Liver (tissue), 9 donors: ENCODE measurements around the gene SLK. TPM values are rescaled to one million over a fixed set of nuclear protein-coding genes. Genes with fewer than 3 reads are reported as not detected.

Source experiments
- DNase-seq: peaks from one replicate; pipeline ENCODE4 v3.0.0-alpha.2; 2017; ENCODE audit warnings: low spot score
- H3K27ac ChIP-seq, 2 donors: one replicate each; pipeline ENCODE4 v1.7.0; 2013; ENCODE audit warnings: inconsistent platforms in 2 of 2, low read length in 2 of 2, control low read depth in 1 of 2, low read depth in 1 of 2, mild to moderate bottlenecking in 1 of 2
- H3K27me3 ChIP-seq, 4 donors: one replicate each; pipeline versions ENCODE4 v1.6.1 to v1.7.0; 2013; ENCODE audit warnings: low read length in 3 of 4, inconsistent platforms in 1 of 4, mild to moderate bottlenecking in 1 of 4, moderate library complexity in 1 of 4; ENCODE audit not compliant: control insufficient read depth in 4 of 4, insufficient read depth in 4 of 4
- H3K36me3 ChIP-seq, 4 donors: one replicate each; pipeline versions ENCODE4 v1.6.1 to v1.7.0; 2013; ENCODE audit warnings: low read length in 3 of 4, mild to moderate bottlenecking in 3 of 4, low read depth in 1 of 4, moderate library complexity in 1 of 4; ENCODE audit not compliant: control insufficient read depth in 4 of 4, insufficient read depth in 3 of 4
- H3K4me1 ChIP-seq, 4 donors: one replicate each; pipeline versions ENCODE4 v1.6.1 to v1.7.0; 2013; ENCODE audit warnings: low read length in 3 of 4, mild to moderate bottlenecking in 3 of 4, moderate library complexity in 1 of 4; ENCODE audit not compliant: control insufficient read depth in 4 of 4, insufficient read depth in 4 of 4
- H3K4me3 ChIP-seq, 3 donors: one replicate each; pipeline versions ENCODE4 v1.6.1 to v1.7.0; 2013; ENCODE audit warnings: low read length in 3 of 3, control low read depth in 1 of 3, low read depth in 1 of 3, mild to moderate bottlenecking in 1 of 3
- H3K9ac ChIP-seq, 2 donors: one replicate each; pipeline ENCODE4 v1.7.0; 2013; ENCODE audit warnings: low read length in 2 of 2, mild to moderate bottlenecking in 2 of 2, moderate library complexity in 2 of 2, control low read depth in 1 of 2, low read depth in 1 of 2
- H3K9me3 ChIP-seq, 4 donors: one replicate each; pipeline versions ENCODE4 v1.6.1 to v1.7.0; 2013; ENCODE audit warnings: low read length in 3 of 4; ENCODE audit not compliant: control insufficient read depth in 4 of 4
- CTCF ChIP-seq: fragments of 150-350 bp; IDR thresholded peaks from 2 replicates; pipeline ENCODE4 v1.5.1; 2017; ENCODE audit warnings: improper control_type of control experiment, low read depth, low read length; ENCODE audit not compliant: missing input control
- EGR1 ChIP-seq, 2 donors: IDR thresholded peaks; 2 replicates each; pipeline ENCODE4 v1.6.1; 2016 to 2018; ENCODE audit warnings: antibody characterized with exemption in 2 of 2, low read depth in 2 of 2
- FOXA1 ChIP-seq: IDR thresholded peaks from 2 replicates; pipeline ENCODE4 v1.6.1; 2016; ENCODE audit warnings: antibody characterized with exemption
- FOXA2 ChIP-seq: IDR thresholded peaks from 2 replicates; pipeline ENCODE4 v1.6.1; 2016; ENCODE audit warnings: antibody characterized with exemption
- GABPA ChIP-seq, 2 donors: IDR thresholded peaks in 1 of 2; conservative IDR thresholded peaks in 1 of 2; 2 replicates each; pipeline ENCODE4 v1.6.1; 2016; ENCODE audit warnings: antibody characterized with exemption in 2 of 2, mild to moderate bottlenecking in 1 of 2, moderate library complexity in 1 of 2
- HNF4A ChIP-seq, 2 donors: conservative IDR thresholded peaks; 2 replicates each; pipeline ENCODE4 v1.6.1; 2016; ENCODE audit warnings: antibody characterized with exemption in 2 of 2, mild to moderate bottlenecking in 2 of 2
- HNF4G ChIP-seq: IDR thresholded peaks from 2 replicates; pipeline ENCODE4 v1.6.1; 2016; ENCODE audit warnings: antibody characterized with exemption
- JUND ChIP-seq, 2 donors: IDR thresholded peaks; 2 replicates each; pipeline ENCODE4 v1.6.1; 2016; ENCODE audit warnings: antibody characterized with exemption in 2 of 2
- MAX ChIP-seq: IDR thresholded peaks from 2 replicates; pipeline ENCODE4 v1.6.1; 2016; ENCODE audit warnings: antibody characterized with exemption
- NR2F2 ChIP-seq: IDR thresholded peaks from 2 replicates; pipeline ENCODE4 v1.6.1; 2016; ENCODE audit warnings: antibody characterized with exemption
- RAD21 ChIP-seq, 2 donors: IDR thresholded peaks; 2 replicates each; pipeline ENCODE4 v1.6.1; 2016; ENCODE audit warnings: antibody characterized with exemption in 2 of 2, mild to moderate bottlenecking in 2 of 2
- REST ChIP-seq: IDR thresholded peaks from 2 replicates; pipeline ENCODE4 v1.6.1; 2016; ENCODE audit warnings: antibody characterized with exemption, mild to moderate bottlenecking
- RXRA ChIP-seq, 2 donors: IDR thresholded peaks; 2 replicates each; pipeline ENCODE4 v1.6.1; 2017 to 2018; ENCODE audit warnings: antibody characterized with exemption in 2 of 2, mild to moderate bottlenecking in 1 of 2
- SP1 ChIP-seq: IDR thresholded peaks from 2 replicates; pipeline ENCODE4 v1.6.1; 2018; ENCODE audit warnings: antibody characterized with exemption, mild to moderate bottlenecking
- TAF1 ChIP-seq: conservative IDR thresholded peaks from 2 replicates; pipeline ENCODE4 v1.6.1; 2016; ENCODE audit warnings: antibody characterized with exemption, mild to moderate bottlenecking
- YY1 ChIP-seq: IDR thresholded peaks from 2 replicates; pipeline ENCODE4 v1.6.1; 2016; ENCODE audit warnings: antibody characterized with exemption, mild to moderate bottlenecking
- ZBTB33 ChIP-seq: IDR thresholded peaks from 2 replicates; pipeline ENCODE4 v1.6.1; 2016; ENCODE audit warnings: antibody characterized with exemption
- WGBS: extraction: QIAGEN DNeasy Blood & Tissue Kit; methylation state at CpG from one replicate; pipeline ENCODE4 v1.1.7; 2013; 5-methylcytosine and 5-hydroxymethylcytosine counted together
- polyA plus RNA-seq, 2 donors: library from polyadenylated mRNA; stranded (reverse) in 1 of 2; unstranded in 1 of 2; fragments of 200-250 nt in 1 of 2; fragments of >200 nt in 1 of 2; fragmentation: Nextera tagmentation in 1 of 2; extraction: Ambion mirVana in 1 of 2; gene quantifications; one replicate each; pipeline versions ENCODE4 v1.2.1 to v1.2.3, GENCODE V29; 2013 to 2015
- total RNA-seq, 2 donors: library from RNA; depleted of rRNA; stranded (reverse); fragments of >200 nt; gene quantifications; one replicate each; pipeline ENCODE4 v1.2.3, GENCODE V29; 2014
- donor health status: healthy.
- donor health status: healthy.
- donor health status: healthy.
- donor health status: healthy.
- donor health status: healthy.

The SLK gene
- total and polyA plus RNA-seq, 4 donors: 3.9 to 20.3 (median 12.4) TPM

GRCh38 chr10:103954543-103954942 lies 12.4 kb upstream of the SLK start:
- Histone ChIP-seq H3K9me3 (no peaks in the 10 kb centered on the region), H3K27me3 (no peaks in the 10 kb centered on the region), H3K4me3 (no peak overlapping the region), H3K9ac (no peak overlapping the region), H3K4me1 (no peaks in the 10 kb centered on the region), H3K27ac (no peak overlapping the region), H3K36me3 (no peaks in the 10 kb centered on the region)
- WGBS: 97% methylated on average over 1 of the region's 1 CpG
- DNase-seq: no peak
- TF ChIP-seq JUND (IDR thresholded peaks at IDR 0.05) (no peak), GABPA (IDR thresholded peaks at IDR 0.05 in 1 of 2, conservative IDR thresholded peaks at IDR 0.05 in 1 of 2) (no peak), HNF4A (conservative IDR thresholded peaks at IDR 0.05) (no peak), EGR1 (IDR thresholded peaks at IDR 0.05; ENCODE audit: low read depth in 2 of 2) (no peak), SP1 (no peak), CTCF (no peak), TAF1 (no peak), RXRA (IDR thresholded peaks at IDR 0.05) (no peak), YY1 (no peak), MAX (no peak), NR2F2 (no peak), REST (no peak), FOXA2 (no peak), HNF4G (no peak), FOXA1 (no peak), ZBTB33 (no peak), RAD21 (IDR thresholded peaks at IDR 0.05) (no peak)

- H3K9me3 ChIP-seq: no peaks in the 10 kb centered on the region
- H3K4me1 ChIP-seq: no peaks in the 10 kb centered on the region
- H3K27me3 ChIP-seq: no peaks in the 10 kb centered on the region
- DNase-seq: no peak
- WGBS: 96% methylated on average over 2 of the region's 2 CpGs
- H3K4me3 ChIP-seq: no peak overlapping the region
- H3K9ac ChIP-seq: no peak overlapping the region
- H3K36me3 ChIP-seq: no peaks in the 10 kb centered on the region
- no peak overlapping the region for H3K27ac ChIP-seq
- TF ChIP-seq JUND (IDR thresholded peaks at IDR 0.05) (no peak), REST (no peak), MAX (no peak), ZBTB33 (no peak), CTCF (no peak)
Observed at GRCh38 chr10:103958996-103959395, 7.9 kb upstream of the SLK start.
